Neuronal stem cell (in vitro differentiated cells): Measurements from ENCODE around the gene PTPRO.
A peak's percentile ranks its signal among the peaks of the same experiment; 100 is the strongest.

Experiments
- DNase-seq: peaks from one replicate; pipeline ENCODE4 v3.0.0-alpha.2; 2013; ENCODE audit warnings: low spot score
- H2AFZ ChIP-seq: one replicate; pipeline ENCODE4 v1.6.1; 2013; ENCODE audit warnings: mild to moderate bottlenecking, low read length, inconsistent platforms
- H2AK5ac ChIP-seq: 2 replicates; pipeline ENCODE4 v1.6.1; 2013; ENCODE audit warnings: low read depth, mild to moderate bottlenecking, inconsistent platforms, low read length, moderate library complexity, mixed read lengths
- H2BK120ac ChIP-seq: 2 replicates; pipeline ENCODE4 v1.6.1; 2013; ENCODE audit warnings: low read depth, mild to moderate bottlenecking, inconsistent platforms, low read length, moderate library complexity, mixed read lengths
- H2BK12ac ChIP-seq: one replicate; pipeline ENCODE4 v1.6.1; 2013; ENCODE audit warnings: low read length, inconsistent platforms
- H2BK15ac ChIP-seq: 2 replicates; pipeline ENCODE4 v1.6.1; 2013; ENCODE audit warnings: mild to moderate bottlenecking, low read length, inconsistent platforms, mixed read lengths
- H2BK5ac ChIP-seq: one replicate; pipeline ENCODE4 v1.6.1; 2013; ENCODE audit warnings: inconsistent platforms, mild to moderate bottlenecking, low read length, moderate library complexity
- H3K14ac ChIP-seq: one replicate; pipeline ENCODE4 v1.6.1; 2013; ENCODE audit warnings: low read length, inconsistent platforms
- H3K18ac ChIP-seq: 2 replicates; pipeline ENCODE4 v1.6.1; 2013; ENCODE audit warnings: low read length, inconsistent platforms
- H3K23ac ChIP-seq: 2 replicates; pipeline ENCODE4 v1.6.1; 2013; ENCODE audit warnings: low read depth, mild to moderate bottlenecking, mixed read lengths, low read length, inconsistent platforms; ENCODE audit not compliant: poor library complexity
- H3K27ac ChIP-seq: replicated peaks from 3 replicates; pipeline ENCODE4 v1.5.1; 2013; ENCODE audit warnings: low read length, inconsistent platforms
- H3K27me3 ChIP-seq, 3 experiments: 2 replicates each; pipeline ENCODE4 v1.6.1; 2013; ENCODE audit warnings: low read length in 3 of 3, mild to moderate bottlenecking in 2 of 3, inconsistent platforms in 1 of 3, low read depth in 1 of 3, mixed read lengths in 1 of 3, moderate library complexity in 1 of 3; ENCODE audit not compliant: control insufficient read depth in 3 of 3, insufficient read depth in 3 of 3
- H3K36me3 ChIP-seq, 2 donors: replicated peaks in 1 of 2; 2 replicates each; pipeline ENCODE4 v1.6.1; 2013; ENCODE audit warnings: low read length in 2 of 2; ENCODE audit not compliant: control insufficient read depth in 2 of 2, insufficient read depth in 2 of 2
- H3K4ac ChIP-seq: 2 replicates; pipeline ENCODE4 v1.6.1; 2013; ENCODE audit warnings: inconsistent platforms, mild to moderate bottlenecking, low read length, moderate library complexity
- H3K4me1 ChIP-seq, 2 donors: 1 replicate in 1 of 2; 2 replicates in 1 of 2; pipeline ENCODE4 v1.6.1; 2013; ENCODE audit warnings: low read length in 2 of 2, low read depth in 1 of 2; ENCODE audit not compliant: control insufficient read depth in 2 of 2, insufficient read depth in 1 of 2
- H3K4me2 ChIP-seq: one replicate; pipeline ENCODE4 v1.6.1; 2013; ENCODE audit warnings: mild to moderate bottlenecking, low read length, inconsistent platforms; ENCODE audit not compliant: insufficient read depth, poor library complexity, severe bottlenecking
- H3K4me3 ChIP-seq, 2 donors: 2 replicates each; pipeline ENCODE4 v1.5.1; 2013; ENCODE audit warnings: low read length in 2 of 2, mild to moderate bottlenecking in 2 of 2, inconsistent platforms in 1 of 2, moderate library complexity in 1 of 2
- H3K79me1 ChIP-seq: one replicate; pipeline ENCODE4 v1.6.1; 2013; ENCODE audit warnings: low read depth, mild to moderate bottlenecking, inconsistent platforms, low read length, moderate library complexity
- H3K9ac ChIP-seq: one replicate; pipeline ENCODE4 v1.6.1; 2013; ENCODE audit warnings: mild to moderate bottlenecking, low read depth, low read length, inconsistent platforms; ENCODE audit not compliant: poor library complexity
- H3K9me3 ChIP-seq, 2 donors: replicated peaks in 1 of 2; 2 replicates each; pipeline versions ENCODE3 to v1.6.1; 2013; ENCODE audit warnings: low read length in 2 of 2, mild to moderate bottlenecking in 2 of 2, inconsistent platforms in 1 of 2, low read depth in 1 of 2, mixed read lengths in 1 of 2, moderate library complexity in 1 of 2; ENCODE audit not compliant: control insufficient read depth in 2 of 2, insufficient read depth in 1 of 2
- H4K8ac ChIP-seq: one replicate; pipeline ENCODE4 v1.6.1; 2013; ENCODE audit warnings: low read depth, mild to moderate bottlenecking, inconsistent platforms, low read length, moderate library complexity
- H4K91ac ChIP-seq: one replicate; pipeline ENCODE4 v1.6.1; 2013; ENCODE audit warnings: low read length, low read depth, mild to moderate bottlenecking, inconsistent platforms; ENCODE audit not compliant: poor library complexity
- WGBS, 2 donors: extraction: QIAGEN DNeasy Blood & Tissue Kit; methylation state at CpG; one replicate each; pipeline ENCODE4 v1.1.7; 2013; ENCODE audit warnings: missing lambda C conversion rate in 2 of 2, mixed read lengths in 1 of 2; ENCODE audit not compliant: insufficient read length in 2 of 2, insufficient replicate concordance in 1 of 2; ENCODE audit errors: extremely low coverage in 2 of 2; 5-methylcytosine and 5-hydroxymethylcytosine counted together

The PTPRO gene

DNA sequence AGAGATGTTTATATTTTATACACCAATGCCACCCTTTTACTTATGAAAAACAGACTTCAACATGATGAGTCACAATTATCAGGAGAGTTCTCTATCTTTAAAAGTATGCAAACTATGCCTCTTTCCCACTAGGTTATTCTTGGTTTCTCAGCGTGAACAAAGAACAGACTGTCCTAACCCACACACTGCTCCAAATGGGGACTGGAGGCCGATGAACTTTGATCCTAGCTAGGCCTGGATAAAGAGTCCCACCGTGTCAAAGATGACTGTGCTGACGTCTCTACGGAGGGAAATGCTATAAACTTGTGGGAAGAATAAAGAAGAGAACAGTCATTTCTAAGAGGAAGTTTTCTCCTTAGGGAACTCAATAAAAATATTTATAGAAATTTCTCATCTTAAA, 306.8 kb downstream of the PTPRO start:
- H3K23ac ChIP-seq: no peak overlapping the region
- no peaks in the 10 kb centered on the region for H3K27me3 ChIP-seq
- no peak overlapping the region for H3K4me3 ChIP-seq
- no peak overlapping the region for H2BK5ac ChIP-seq
- H2BK15ac ChIP-seq: no peak overlapping the region
- no peak overlapping the region for H3K4ac ChIP-seq
- peaks cover 6 to 45% of the 10 kb centered on the region in 2 donors for H3K4me1 ChIP-seq
- H3K14ac ChIP-seq: no peak overlapping the region
- H3K9ac ChIP-seq: no peak overlapping the region
- no CpG with 5 or more reads among the region's 5 CpGs for WGBS, 2 donors
- no peak overlapping the region for H3K18ac ChIP-seq
- no peak overlapping the region for H2AFZ ChIP-seq
- H2BK120ac ChIP-seq: no peak overlapping the region
- no peaks in the 10 kb centered on the region for H3K79me1 ChIP-seq
- no peak overlapping the region for H2AK5ac ChIP-seq
- H2BK12ac ChIP-seq: no peak overlapping the region
- H4K91ac ChIP-seq: no peak overlapping the region
- peak; percentile 66 for DNase-seq
- H4K8ac ChIP-seq: no peak overlapping the region
- H3K4me2 ChIP-seq: no peak overlapping the region
- H3K9me3 ChIP-seq: no peaks in the 10 kb centered on the region
- peaks cover 2 to 10% of the 10 kb centered on the region in 2 donors for H3K36me3 ChIP-seq
- peak overlapping the region; percentile 8 for H3K27ac ChIP-seq

DNA sequence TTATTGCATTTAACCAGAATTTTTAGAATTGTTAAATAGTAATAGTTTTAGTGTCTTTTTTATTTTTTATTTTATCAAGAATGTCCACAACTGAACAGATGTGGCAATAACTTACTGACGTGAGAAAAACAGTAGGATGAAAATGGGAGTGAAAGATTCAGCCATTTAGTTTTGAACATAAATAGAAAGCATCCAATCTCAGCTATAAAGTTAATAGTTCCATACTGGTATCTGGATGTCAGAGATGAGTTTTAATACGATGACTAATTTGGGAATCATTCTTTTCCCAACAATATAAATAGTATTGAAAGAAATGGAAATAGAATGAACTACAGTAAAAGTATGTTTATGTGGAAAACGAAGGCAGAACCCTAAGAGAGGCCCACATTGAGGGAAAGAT, 307.5 kb downstream of the PTPRO start:
- Histone ChIP-seq H3K36me3 (peaks cover 2 to 8% of the 10 kb centered on the region in 2 donors), H3K4ac (no peak overlapping the region), H2BK120ac (no peak overlapping the region), H2AFZ (no peak overlapping the region), H3K23ac (no peak overlapping the region), H4K91ac (no peak overlapping the region), H2BK5ac (no peak overlapping the region), H3K27me3 (no peaks in the 10 kb centered on the region), H3K4me3 (no peak overlapping the region), H3K9me3 (no peaks in the 10 kb centered on the region), H2BK15ac (no peak overlapping the region), H3K27ac (no peak overlapping the region), H3K18ac (no peak overlapping the region), H3K79me1 (no peaks in the 10 kb centered on the region), H3K14ac (no peak overlapping the region), H3K4me2 (no peak overlapping the region), H3K9ac (no peak overlapping the region), H4K8ac (no peak overlapping the region), H2BK12ac (no peak overlapping the region), H3K4me1 (peaks cover 6 to 40% of the 10 kb centered on the region in 2 donors), H2AK5ac (no peak overlapping the region)
- WGBS, 2 donors: no CpG with 5 or more reads among the region's 3 CpGs
- DNase-seq: no peak

DNA sequence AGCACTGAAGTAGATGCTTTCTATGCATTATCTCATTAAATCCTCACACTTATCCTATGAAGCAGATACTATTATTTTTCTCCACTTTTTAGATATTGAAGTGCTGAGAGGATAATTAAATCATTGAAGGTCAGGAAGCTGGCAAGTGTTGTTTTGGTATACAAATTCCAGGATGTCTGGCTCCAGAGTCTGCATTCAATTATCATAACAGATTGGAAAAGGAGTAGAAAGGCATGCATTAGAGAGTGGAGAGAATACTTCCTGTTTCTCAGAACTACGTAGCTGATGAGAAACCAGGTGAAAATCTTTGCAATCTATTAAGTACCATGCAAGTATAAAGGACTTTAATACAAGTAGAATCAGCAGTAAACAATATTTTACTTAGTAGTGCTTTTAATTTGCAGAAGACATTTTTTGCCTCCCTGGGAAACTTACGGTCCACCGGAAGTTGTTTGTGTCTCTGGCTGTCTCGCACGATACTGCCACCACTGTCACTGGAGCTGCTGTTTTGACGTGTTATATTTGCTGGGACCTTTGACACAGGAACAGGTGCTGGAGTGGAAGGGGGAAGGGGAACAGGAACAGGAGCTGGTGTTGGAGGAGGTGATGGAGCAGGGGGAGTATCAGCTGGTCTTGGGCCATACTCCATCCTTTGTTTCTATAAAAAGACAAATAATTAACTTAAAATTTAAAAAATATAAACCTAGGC, 308.9 kb downstream of the PTPRO start:
- Histone ChIP-seq H3K4me1 (peaks cover 6 to 34% of the 10 kb centered on the region in 2 donors), H3K14ac (no peak overlapping the region), H3K27ac (no peak overlapping the region), H3K79me1 (no peaks in the 10 kb centered on the region), H2BK15ac (no peak overlapping the region), H3K9ac (no peak overlapping the region), H2AFZ (no peak overlapping the region), H2BK5ac (no peak overlapping the region), H3K4ac (no peak overlapping the region), H4K8ac (no peak overlapping the region), H3K9me3 (no peaks in the 10 kb centered on the region), H2AK5ac (no peak overlapping the region), H3K36me3 (peaks cover 2 to 8% of the 10 kb centered on the region in 2 donors), H4K91ac (no peak overlapping the region), H2BK120ac (no peak overlapping the region), H3K4me3 (no peak overlapping the region), H3K4me2 (no peak overlapping the region), H3K27me3 (no peaks in the 10 kb centered on the region), H3K23ac (no peak overlapping the region), H2BK12ac (no peak overlapping the region), H3K18ac (no peak overlapping the region)
- no peak for DNase-seq
- WGBS, 2 donors: no CpG with 5 or more reads among the region's 6 CpGs

DNA sequence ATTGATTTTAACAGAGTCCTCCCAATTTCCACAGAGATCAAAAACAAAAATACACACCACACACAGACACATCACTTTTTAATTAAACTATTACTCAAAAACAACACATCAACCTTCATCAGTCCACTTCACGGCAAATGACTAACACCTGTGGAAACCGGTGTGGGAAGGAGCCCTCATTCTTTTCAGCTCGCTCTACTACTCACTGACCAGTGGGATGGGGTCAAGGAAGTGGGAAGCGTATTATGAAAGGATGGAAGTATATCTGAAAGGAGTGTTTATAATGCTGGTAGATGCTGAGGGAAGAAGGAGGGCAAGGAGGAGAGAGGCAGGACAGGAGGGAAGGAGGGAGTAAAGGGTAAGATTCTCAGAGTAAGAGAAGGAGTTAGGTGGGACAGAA, 310.4 kb downstream of the PTPRO start:
- Histone ChIP-seq H4K8ac (no peak overlapping the region), H3K27ac (no peak overlapping the region), H3K4ac (no peak overlapping the region), H4K91ac (no peak overlapping the region), H3K36me3 (peaks cover 2 to 10% of the 10 kb centered on the region in 2 donors), H2BK5ac (no peak overlapping the region), H3K79me1 (no peaks in the 10 kb centered on the region), H3K23ac (no peak overlapping the region), H3K4me3 (no peak overlapping the region), H3K9ac (no peak overlapping the region), H2AFZ (no peak overlapping the region), H2BK15ac (no peak overlapping the region), H3K4me1 (peaks cover 6 to 31% of the 10 kb centered on the region in 2 donors), H2BK120ac (no peak overlapping the region), H2BK12ac (no peak overlapping the region), H3K18ac (no peak overlapping the region), H3K14ac (no peak overlapping the region), H2AK5ac (no peak overlapping the region), H3K4me2 (no peak overlapping the region), H3K27me3 (no peaks in the 10 kb centered on the region), H3K9me3 (no peaks in the 10 kb centered on the region)
- no peak for DNase-seq
- 100% methylated on average over 2 of the region's 4 CpGs; no CpG with 5 or more reads in 1 of the 2 donors for WGBS, 2 donors
